A549 (cell line): ENCODE data around the gene CFAP92. TPM values are rescaled to one million over a fixed set of nuclear protein-coding genes. Genes with fewer than 3 reads are reported as not detected.

Source experiments
- ATAC-seq, 2 experiments: fragments of 200-7000 bp in 1 of 2; fragments of >200 bp in 1 of 2; cut with Nextera tagmentation in 1 of 2; cut with Tn5 transposase in 1 of 2; 3 replicates each; pipeline versions ENCODE4 v1.8.0 to v1.9.1; 2018 to 2020; ENCODE audit warnings: mild to moderate bottlenecking in 1 of 2, moderate library complexity in 1 of 2
- CTCF ChIA-PET: fragments of 300-600 bp; sonication (Branson Sonifier 250); formaldehyde crosslinking; extraction: SDS; loops from one replicate; lab custom pipeline; 2021; ENCODE audit warnings: antibody characterized with exemption, inconsistent platforms; lab: Yijun Ruan, JAX
- POLR2A ChIA-PET: fragments of 350-600 bp; formaldehyde crosslinking; extraction: SDS; loops from one replicate; lab custom pipeline; 2021; ENCODE audit warnings: antibody characterized with exemption, inconsistent platforms; lab: Yijun Ruan, JAX
- DNase-seq, 2 experiments: peaks; one replicate each; pipeline versions ENCODE4 v3.0.0 to v3.0.0-alpha.2; 2011 to 2016; ENCODE audit warnings: low read depth in 1 of 2, low spot score in 1 of 2
- FAIRE-seq: peaks from 2 replicates; lab custom pipeline; 2011; peaks lifted over from hg19 to GRCh38; lab: Jason Lieb, UNC
- H3K27ac ChIP-seq, 2 experiments: fragments of >200 bp; sonication (Bioruptor Twin); formaldehyde crosslinking; 3 replicates each; pipeline ENCODE4 v1.5.1; 2016 to 2017
- H3K4me1 ChIP-seq: fragments of >200 bp; sonication (Bioruptor Twin); formaldehyde crosslinking; 3 replicates; pipeline ENCODE4 v1.6.1; 2016
- H3K4me2 ChIP-seq: fragments of >200 bp; sonication (Bioruptor Twin); formaldehyde crosslinking; 3 replicates; pipeline ENCODE4 v1.6.1; 2016
- H3K4me3 ChIP-seq: fragments of >200 bp; sonication (Bioruptor Twin); formaldehyde crosslinking; 3 replicates; pipeline ENCODE4 v1.5.1; 2016
- H3K9me3 ChIP-seq: fragments of >200 bp; sonication (Bioruptor Twin); formaldehyde crosslinking; 3 replicates; pipeline ENCODE4 v1.6.1; 2016
- BHLHE40 ChIP-seq: IDR thresholded peaks from 2 replicates; pipeline ENCODE4 v1.6.1; 2012; ENCODE audit warnings: low read depth, low read length, inconsistent platforms
- CHD2 ChIP-seq: fragments of 150-350 bp; IDR thresholded peaks from 2 replicates; pipeline ENCODE4 v1.6.1; 2014; ENCODE audit warnings: low read length; ENCODE audit not compliant: partially characterized antibody
- FOSL2 ChIP-seq, 2 experiments: fragments of 450-650 bp in 1 of 2; fragments of >200 bp in 1 of 2; sonication (Bioruptor Twin) in 1 of 2; formaldehyde crosslinking; IDR thresholded peaks; 2 replicates each; pipeline versions ENCODE4 v1.5.0 to v1.6.1; 2016 to 2020; ENCODE audit warnings: mild to moderate bottlenecking in 1 of 2, moderate library complexity in 1 of 2
- HOXB13 ChIP-seq: fragments of 250-450 bp; sonication (Bioruptor Pico); IDR thresholded peaks from 2 replicates; pipeline ENCODE4 v1.5.0; 2020; ENCODE audit warnings: low read depth, mild to moderate bottlenecking, moderate library complexity
- HOXB5 ChIP-seq: fragments of 250-450 bp; sonication (Bioruptor Pico); IDR thresholded peaks from 2 replicates; pipeline ENCODE4 v1.5.0; 2020; ENCODE audit warnings: mild to moderate bottlenecking, moderate library complexity
- MAFK ChIP-seq: fragments of 450-650 bp; IDR thresholded peaks from 2 replicates; pipeline ENCODE4 v1.6.1; 2014; ENCODE audit not compliant: partially characterized antibody
- MYC ChIP-seq: IDR thresholded peaks from 2 replicates; pipeline ENCODE4 v1.6.1; 2012; ENCODE audit warnings: mild to moderate bottlenecking, inconsistent platforms, low read length, improper control_type of control experiment, borderline replicate concordance
- NPAS2 ChIP-seq: fragments of 250-450 bp; sonication (Bioruptor Pico); IDR thresholded peaks from 2 replicates; pipeline ENCODE4 v1.8.0; 2022; ENCODE audit warnings: mild to moderate bottlenecking, moderate library complexity, borderline replicate concordance
- PHF8 ChIP-seq: fragments of 200-600 bp; sonication (generic); IDR thresholded peaks from 2 replicates; pipeline ENCODE4 v1.6.1; 2016; ENCODE audit warnings: low read depth, mild to moderate bottlenecking, antibody characterized with exemption, moderate library complexity, borderline replicate concordance
- RAD21 ChIP-seq, 2 experiments: fragments of >200 bp in 1 of 2; sonication (Bioruptor Twin) in 1 of 2; formaldehyde crosslinking in 1 of 2; IDR thresholded peaks in 1 of 2; conservative IDR thresholded peaks in 1 of 2; 2 replicates in 1 of 2; 3 replicates in 1 of 2; pipeline ENCODE4 v1.6.1; 2012 to 2018; ENCODE audit warnings: inconsistent platforms in 1 of 2
- RARB ChIP-seq: fragments of 250-450 bp; sonication (Bioruptor Pico); IDR thresholded peaks from 2 replicates; pipeline ENCODE4 v1.8.0; 2021; ENCODE audit warnings: mild to moderate bottlenecking, moderate library complexity
- SMC3 ChIP-seq: fragments of >200 bp; sonication (Bioruptor Twin); formaldehyde crosslinking; IDR thresholded peaks from 3 replicates; pipeline ENCODE4 v1.6.1; 2018; ENCODE audit warnings: inconsistent platforms
- SREBF2 ChIP-seq: fragments of 450-650 bp; IDR thresholded peaks from 2 replicates; pipeline ENCODE4 v1.6.1; 2014; ENCODE audit warnings: mild to moderate bottlenecking, moderate library complexity
- ZNF302 ChIP-seq: fragments of 250-450 bp; sonication (Bioruptor Pico); IDR thresholded peaks from 2 replicates; pipeline ENCODE4 v1.9.0; 2021; ENCODE audit warnings: inconsistent platforms, mild to moderate bottlenecking, moderate library complexity
- WGBS: methylation state at CpG from one replicate; pipeline ENCODE4 v1.1.6; 2017; ENCODE audit errors: missing lambda C conversion rate; 5-methylcytosine and 5-hydroxymethylcytosine counted together
- polyA plus RNA-seq, 4 experiments: library from polyadenylated mRNA; depleted of rRNA in 3 of 4; stranded (reverse); fragments of >200 nt; fragmentation: RNase III in 1 of 4; extraction: RNeasy Plus Mini Kit Qiagen cat#74134 plus additional on column Dnase treatment in 1 of 4; gene quantifications; 2 replicates in 3 of 4; 3 replicates in 1 of 4; pipeline ENCODE4 v1.2.3, GENCODE V29; 2011 to 2017
- TF ChIP-seq, protein P1 (sequence below): IDR thresholded peaks from 2 replicates; pipeline ENCODE4 v1.6.1; 2012
- TF ChIP-seq, protein P2 (sequence below): fragments of >200 bp; sonication (Bioruptor Twin); formaldehyde crosslinking; IDR thresholded peaks from 3 replicates; pipeline ENCODE4 v1.5.1; 2016
- TF ChIP-seq, protein P3 (sequence below): fragments of 200-600 bp; sonication (generic); IDR thresholded peaks from 2 replicates; pipeline ENCODE4 v1.6.1; 2016; ENCODE audit warnings: antibody characterized with exemption, mild to moderate bottlenecking, moderate library complexity
- TF ChIP-seq, protein P4 (sequence below): fragments of >200 bp; sonication (Bioruptor Twin); formaldehyde crosslinking; IDR thresholded peaks from 3 replicates; pipeline ENCODE4 v1.6.1; 2016
- TF ChIP-seq, protein P5 (sequence below): fragments of 450-650 bp; IDR thresholded peaks from 2 replicates; pipeline ENCODE4 v1.6.1; 2014; ENCODE audit warnings: antibody characterized with exemption

Gene CFAP92
- polyA plus RNA-seq, 2 of the 4 experiments (the other 2 are of a cell fraction), result not detected

DNA sequence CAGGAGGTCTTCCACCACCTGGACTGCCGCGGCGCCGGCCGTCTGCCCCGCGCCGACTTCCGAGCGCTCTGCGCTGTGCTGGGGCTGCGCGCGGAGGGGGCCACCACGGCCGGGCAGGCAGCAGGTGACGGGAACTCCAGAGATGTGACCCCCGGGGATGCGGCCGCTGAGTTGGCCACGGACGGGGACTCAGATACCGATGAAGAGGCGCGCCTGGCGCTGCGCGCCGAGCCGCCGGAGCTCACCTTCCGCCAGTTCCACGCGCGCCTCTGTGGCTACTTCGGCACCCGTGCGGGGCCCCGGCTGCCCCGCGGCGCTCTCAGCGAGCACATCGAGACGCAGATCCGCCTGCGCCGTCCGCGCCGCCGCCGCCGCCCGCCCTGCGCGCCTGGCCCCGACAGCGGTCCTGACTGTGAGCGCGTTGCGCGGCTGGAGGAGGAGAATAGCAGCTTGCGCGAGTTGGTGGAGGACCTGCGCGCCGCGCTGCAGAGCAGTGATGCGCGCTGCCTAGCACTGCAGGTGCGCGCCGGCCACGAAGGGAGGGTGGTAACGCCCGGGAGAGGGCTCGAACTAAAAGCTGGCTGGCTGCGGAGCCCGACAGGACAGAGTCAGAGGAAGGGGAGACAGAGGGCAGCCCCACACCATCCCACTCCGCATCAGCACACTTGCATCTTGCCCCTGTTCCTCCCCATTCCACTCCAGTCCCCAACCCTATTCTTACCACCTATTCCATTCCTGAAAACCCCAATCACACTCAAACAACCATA is 8.1 kb upstream of the CFAP92 start:
- CTCF ChIA-PET, result no interaction called here

DNA sequence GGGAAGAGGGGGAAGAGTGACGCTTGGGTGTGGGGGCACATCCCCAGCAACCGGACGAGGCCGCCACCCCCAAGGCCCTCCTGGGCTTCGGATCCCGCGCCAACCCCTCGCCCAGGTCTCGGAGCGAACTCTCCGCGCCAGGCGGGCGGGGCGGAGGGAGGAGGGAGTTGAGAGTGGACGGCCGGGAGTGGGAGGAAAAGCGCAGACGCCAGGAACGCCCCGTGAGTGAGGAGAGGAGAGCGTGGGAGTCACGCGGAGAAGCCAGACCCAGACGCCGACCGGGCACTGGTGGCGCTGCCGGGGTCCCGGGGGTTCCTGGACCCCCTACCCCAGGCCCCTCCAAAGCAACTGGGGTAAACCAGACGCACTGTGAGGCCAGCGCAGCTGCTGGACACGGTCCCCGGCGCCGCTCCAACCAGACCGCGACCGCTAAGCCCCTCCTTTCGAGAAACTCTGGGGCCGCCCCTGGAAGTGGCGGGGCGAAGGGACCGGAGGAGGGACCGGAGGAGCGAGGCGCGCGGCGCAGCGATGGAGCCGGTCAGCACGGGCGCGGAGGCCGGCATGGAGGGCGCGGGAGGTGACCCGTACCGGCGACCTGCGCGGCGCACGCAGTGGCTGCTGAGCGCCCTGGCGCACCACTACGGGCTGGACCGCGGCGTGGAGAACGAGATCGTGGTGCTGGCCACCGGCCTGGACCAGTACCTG is 7.4 kb upstream of the CFAP92 start, which contains the start of gene EFCC1:
EFCC1 (plus strand) TSS at position 204 of the 705 bp plus-strand sequence; CDS start at position 529, 325 bp downstream.
- POLR2A ChIA-PET, result no interaction called here
- TF ChIP-seq, protein P1, sequence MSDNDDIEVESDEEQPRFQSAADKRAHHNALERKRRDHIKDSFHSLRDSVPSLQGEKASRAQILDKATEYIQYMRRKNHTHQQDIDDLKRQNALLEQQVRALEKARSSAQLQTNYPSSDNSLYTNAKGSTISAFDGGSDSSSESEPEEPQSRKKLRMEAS, result no peak
- TF ChIP-seq, protein P2, sequence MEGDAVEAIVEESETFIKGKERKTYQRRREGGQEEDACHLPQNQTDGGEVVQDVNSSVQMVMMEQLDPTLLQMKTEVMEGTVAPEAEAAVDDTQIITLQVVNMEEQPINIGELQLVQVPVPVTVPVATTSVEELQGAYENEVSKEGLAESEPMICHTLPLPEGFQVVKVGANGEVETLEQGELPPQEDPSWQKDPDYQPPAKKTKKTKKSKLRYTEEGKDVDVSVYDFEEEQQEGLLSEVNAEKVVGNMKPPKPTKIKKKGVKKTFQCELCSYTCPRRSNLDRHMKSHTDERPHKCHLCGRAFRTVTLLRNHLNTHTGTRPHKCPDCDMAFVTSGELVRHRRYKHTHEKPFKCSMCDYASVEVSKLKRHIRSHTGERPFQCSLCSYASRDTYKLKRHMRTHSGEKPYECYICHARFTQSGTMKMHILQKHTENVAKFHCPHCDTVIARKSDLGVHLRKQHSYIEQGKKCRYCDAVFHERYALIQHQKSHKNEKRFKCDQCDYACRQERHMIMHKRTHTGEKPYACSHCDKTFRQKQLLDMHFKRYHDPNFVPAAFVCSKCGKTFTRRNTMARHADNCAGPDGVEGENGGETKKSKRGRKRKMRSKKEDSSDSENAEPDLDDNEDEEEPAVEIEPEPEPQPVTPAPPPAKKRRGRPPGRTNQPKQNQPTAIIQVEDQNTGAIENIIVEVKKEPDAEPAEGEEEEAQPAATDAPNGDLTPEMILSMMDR, result no peak
- TF ChIP-seq SMC3, result no peak
- no peak for TF ChIP-seq CHD2
- TF ChIP-seq MYC, result no peak
- TF ChIP-seq SREBF2, result no peak
- TF ChIP-seq HOXB13 (CRISPR knock-in tag), result no peak
- TF ChIP-seq MAFK, result no peak
- no peak for TF ChIP-seq RARB
- TF ChIP-seq, protein P3, sequence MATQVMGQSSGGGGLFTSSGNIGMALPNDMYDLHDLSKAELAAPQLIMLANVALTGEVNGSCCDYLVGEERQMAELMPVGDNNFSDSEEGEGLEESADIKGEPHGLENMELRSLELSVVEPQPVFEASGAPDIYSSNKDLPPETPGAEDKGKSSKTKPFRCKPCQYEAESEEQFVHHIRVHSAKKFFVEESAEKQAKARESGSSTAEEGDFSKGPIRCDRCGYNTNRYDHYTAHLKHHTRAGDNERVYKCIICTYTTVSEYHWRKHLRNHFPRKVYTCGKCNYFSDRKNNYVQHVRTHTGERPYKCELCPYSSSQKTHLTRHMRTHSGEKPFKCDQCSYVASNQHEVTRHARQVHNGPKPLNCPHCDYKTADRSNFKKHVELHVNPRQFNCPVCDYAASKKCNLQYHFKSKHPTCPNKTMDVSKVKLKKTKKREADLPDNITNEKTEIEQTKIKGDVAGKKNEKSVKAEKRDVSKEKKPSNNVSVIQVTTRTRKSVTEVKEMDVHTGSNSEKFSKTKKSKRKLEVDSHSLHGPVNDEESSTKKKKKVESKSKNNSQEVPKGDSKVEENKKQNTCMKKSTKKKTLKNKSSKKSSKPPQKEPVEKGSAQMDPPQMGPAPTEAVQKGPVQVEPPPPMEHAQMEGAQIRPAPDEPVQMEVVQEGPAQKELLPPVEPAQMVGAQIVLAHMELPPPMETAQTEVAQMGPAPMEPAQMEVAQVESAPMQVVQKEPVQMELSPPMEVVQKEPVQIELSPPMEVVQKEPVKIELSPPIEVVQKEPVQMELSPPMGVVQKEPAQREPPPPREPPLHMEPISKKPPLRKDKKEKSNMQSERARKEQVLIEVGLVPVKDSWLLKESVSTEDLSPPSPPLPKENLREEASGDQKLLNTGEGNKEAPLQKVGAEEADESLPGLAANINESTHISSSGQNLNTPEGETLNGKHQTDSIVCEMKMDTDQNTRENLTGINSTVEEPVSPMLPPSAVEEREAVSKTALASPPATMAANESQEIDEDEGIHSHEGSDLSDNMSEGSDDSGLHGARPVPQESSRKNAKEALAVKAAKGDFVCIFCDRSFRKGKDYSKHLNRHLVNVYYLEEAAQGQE, result no peak
- TF ChIP-seq, protein P4, sequence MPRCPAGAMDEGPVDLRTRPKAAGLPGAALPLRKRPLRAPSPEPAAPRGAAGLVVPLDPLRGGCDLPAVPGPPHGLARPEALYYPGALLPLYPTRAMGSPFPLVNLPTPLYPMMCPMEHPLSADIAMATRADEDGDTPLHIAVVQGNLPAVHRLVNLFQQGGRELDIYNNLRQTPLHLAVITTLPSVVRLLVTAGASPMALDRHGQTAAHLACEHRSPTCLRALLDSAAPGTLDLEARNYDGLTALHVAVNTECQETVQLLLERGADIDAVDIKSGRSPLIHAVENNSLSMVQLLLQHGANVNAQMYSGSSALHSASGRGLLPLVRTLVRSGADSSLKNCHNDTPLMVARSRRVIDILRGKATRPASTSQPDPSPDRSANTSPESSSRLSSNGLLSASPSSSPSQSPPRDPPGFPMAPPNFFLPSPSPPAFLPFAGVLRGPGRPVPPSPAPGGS, result no peak
- TF ChIP-seq FOSL2 (IDR thresholded peaks at IDR 0.05), result no peak
- no peak for TF ChIP-seq FOSL2 (CRISPR knock-in tag; IDR thresholded peaks at IDR 0.05)
- TF ChIP-seq BHLHE40, result no peak
- TF ChIP-seq ZNF302 (CRISPR knock-in tag), result no peak
- no peak for TF ChIP-seq NPAS2 (CRISPR knock-in tag)
- TF ChIP-seq RAD21 (conservative IDR thresholded peaks at IDR 0.05 in 1 of 2, IDR thresholded peaks at IDR 0.05 in 1 of 2), result no peak
- no peak for TF ChIP-seq HOXB5 (CRISPR knock-in tag)
- no peak for TF ChIP-seq PHF8
- TF ChIP-seq, protein P5, sequence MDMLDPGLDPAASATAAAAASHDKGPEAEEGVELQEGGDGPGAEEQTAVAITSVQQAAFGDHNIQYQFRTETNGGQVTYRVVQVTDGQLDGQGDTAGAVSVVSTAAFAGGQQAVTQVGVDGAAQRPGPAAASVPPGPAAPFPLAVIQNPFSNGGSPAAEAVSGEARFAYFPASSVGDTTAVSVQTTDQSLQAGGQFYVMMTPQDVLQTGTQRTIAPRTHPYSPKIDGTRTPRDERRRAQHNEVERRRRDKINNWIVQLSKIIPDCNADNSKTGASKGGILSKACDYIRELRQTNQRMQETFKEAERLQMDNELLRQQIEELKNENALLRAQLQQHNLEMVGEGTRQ, result no peak
- TF ChIP-seq, all 56 proteins: peak for 0
- Histone ChIP-seq H3K4me3 (peak within 1 kb of the TSS; percentile 38), H3K9me3 (no peaks in the 10 kb centered on the region), H3K27ac (no peak within 1 kb of the TSS), H3K4me2 (peak within 1 kb of the TSS; percentile 77), H3K4me1 (no peaks in the 10 kb centered on the region)
- FAIRE-seq (no peak), ATAC-seq (peak; percentile 20 to 61; a peak in 4 of 6 replicates), DNase-seq (no peak)
- WGBS, result 0% methylated on average over 5 of the region's 74 CpGs
- CTCF ChIA-PET, result no interaction called here

More for the DNA sequence above, 8.1 kb upstream of the CFAP92 start:
- H3K27ac ChIP-seq, result no peak overlapping the region
- WGBS, result 2% methylated on average over 5 of the region's 81 CpGs
- TF ChIP-seq CHD2, result no peak
- peak overlapping the region; percentile 38 for H3K4me3 ChIP-seq
- POLR2A ChIA-PET, result no interaction called here
- no peaks in the 10 kb centered on the region for H3K9me3 ChIP-seq
- FAIRE-seq (no peak), DNase-seq (peak in 1 of 2 experiments; percentile 44), ATAC-seq (peak in 1 of 2 experiments; percentile 71; a peak in 3 of 6 replicates)
- no peaks in the 10 kb centered on the region for H3K4me1 ChIP-seq
- H3K4me2 ChIP-seq, result peak overlapping the region; percentile 77
